Activated naive CD8-positive, alpha-beta T cell treated with anti-CD3 and anti-CD28 coated beads, Interleukin-2, amount 10 ng/mL, durations not matched to agents 7 days and 5 days (primary cell): Measurements from ENCODE around the gene ZRSR2. TPM values are rescaled to one million over a fixed set of nuclear protein-coding genes. Genes with fewer than 3 reads are reported as not detected.
"Not testable (repeated sequence)": the region's sequence is repeated elsewhere in the genome, so short reads cannot be mapped to it uniquely, and the experiment has no call there.

Experiments
- ATAC-seq: fragments of 150-1000 bp; cut with Tn5 transposase; one replicate; pipeline ENCODE4 v1.10.0; 2021; ENCODE audit warnings: low read depth, moderate library complexity
- POLR2A ChIA-PET: fragments of 350-600 bp; sonication (Branson Sonifier 250); formaldehyde crosslinking; loops from one replicate; lab custom pipeline; 2021; ENCODE audit warnings: antibody characterized with exemption; lab: Charles Lee
- DNase-seq: peaks from one replicate; pipeline ENCODE4 v3.0.0; 2021
- H3K27ac Mint-ChIP-seq: one replicate; pipeline ENCODE4 v1.8.0; 2022; ENCODE audit warnings: mild to moderate bottlenecking, mixed read lengths
- H3K27me3 Mint-ChIP-seq: one replicate; pipeline ENCODE4 v1.8.0; 2022; ENCODE audit warnings: mild to moderate bottlenecking, moderate library complexity, mixed read lengths
- H3K36me3 Mint-ChIP-seq: one replicate; pipeline ENCODE4 v1.8.0; 2021; ENCODE audit warnings: mild to moderate bottlenecking, mixed read lengths
- H3K4me1 Mint-ChIP-seq: one replicate; pipeline ENCODE4 v1.8.0; 2021; ENCODE audit warnings: mixed read lengths
- H3K4me3 Mint-ChIP-seq: one replicate; pipeline ENCODE4 v1.8.0; 2022; ENCODE audit warnings: mild to moderate bottlenecking, moderate library complexity, mixed read lengths
- H3K9me3 Mint-ChIP-seq: one replicate; pipeline ENCODE4 v1.8.0; 2021; ENCODE audit warnings: mixed read lengths
- total RNA-seq, 2 experiments: library from RNA; stranded (reverse); gene quantifications; one replicate each; pipeline ENCODE4 v1.2.3, GENCODE V29; 2021

Gene ZRSR2
- total RNA-seq = 10 to 100 TPM; 19.3 TPM

DNA sequence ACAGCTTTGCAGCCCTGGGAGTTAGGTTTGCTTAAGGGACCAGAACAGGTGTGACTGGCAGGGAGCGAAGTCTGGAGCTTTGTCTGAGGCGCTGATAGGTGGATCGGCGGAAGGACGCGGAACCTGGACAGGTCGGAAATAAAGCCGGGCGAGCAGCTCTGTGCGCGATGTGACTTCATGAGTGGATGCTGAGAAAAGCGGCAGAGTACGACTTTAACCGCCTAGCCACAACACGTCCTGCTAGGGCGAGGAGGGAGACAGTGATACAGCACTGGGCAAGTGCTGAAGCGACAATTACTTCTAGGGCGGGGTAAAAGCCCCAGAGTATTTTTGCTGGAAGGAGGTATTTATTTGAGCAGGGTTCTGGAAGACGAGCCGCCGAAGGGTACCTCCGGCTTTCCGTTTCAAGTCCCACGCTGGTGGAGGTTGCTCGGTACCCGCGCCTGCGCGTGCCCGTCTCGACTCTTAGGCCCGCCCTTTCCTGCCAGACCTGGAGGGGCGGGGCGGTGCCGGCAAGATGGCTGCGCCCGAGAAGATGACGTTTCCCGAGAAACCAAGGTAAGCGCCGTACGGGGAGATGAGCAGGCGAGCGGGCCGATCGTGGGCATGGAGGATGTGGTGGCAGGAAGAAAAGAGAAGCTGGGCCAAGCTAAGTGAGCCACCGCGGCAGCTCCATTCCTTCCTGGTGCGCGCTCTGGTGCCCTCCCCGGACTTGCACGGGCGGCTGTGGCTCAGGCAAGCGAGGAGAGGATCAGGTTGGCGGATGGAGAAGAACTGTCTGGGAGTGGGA lies at the start of gene ZRSR2:
Gene ZRSR2 (plus strand): TSS at position 506 of the 790 bp plus-strand sequence. CDS start 12 bp downstream, at position 518.
- H3K36me3 Mint-ChIP-seq = peaks cover 6% of the 10 kb centered on the region
- H3K4me3 Mint-ChIP-seq = no peak within 1 kb of the TSS
- H3K27me3 Mint-ChIP-seq = no peaks in the 10 kb centered on the region
- no peak within 1 kb of the TSS for H3K27ac Mint-ChIP-seq
- H3K4me1 Mint-ChIP-seq = peaks cover 13% of the 10 kb centered on the region
- H3K9me3 Mint-ChIP-seq = no peaks in the 10 kb centered on the region
- DNase-seq (peak; percentile 84), ATAC-seq (peak; percentile 91)
- POLR2A ChIA-PET = interaction anchor here (0.7 to 2.5 kb wide), 8 partner anchors 8 to 922 kb away, joined by 3 to 17 read pairs (median 5); partner anchors contain the start of genes AP1S2, CA5B and CTPS2

DNA sequence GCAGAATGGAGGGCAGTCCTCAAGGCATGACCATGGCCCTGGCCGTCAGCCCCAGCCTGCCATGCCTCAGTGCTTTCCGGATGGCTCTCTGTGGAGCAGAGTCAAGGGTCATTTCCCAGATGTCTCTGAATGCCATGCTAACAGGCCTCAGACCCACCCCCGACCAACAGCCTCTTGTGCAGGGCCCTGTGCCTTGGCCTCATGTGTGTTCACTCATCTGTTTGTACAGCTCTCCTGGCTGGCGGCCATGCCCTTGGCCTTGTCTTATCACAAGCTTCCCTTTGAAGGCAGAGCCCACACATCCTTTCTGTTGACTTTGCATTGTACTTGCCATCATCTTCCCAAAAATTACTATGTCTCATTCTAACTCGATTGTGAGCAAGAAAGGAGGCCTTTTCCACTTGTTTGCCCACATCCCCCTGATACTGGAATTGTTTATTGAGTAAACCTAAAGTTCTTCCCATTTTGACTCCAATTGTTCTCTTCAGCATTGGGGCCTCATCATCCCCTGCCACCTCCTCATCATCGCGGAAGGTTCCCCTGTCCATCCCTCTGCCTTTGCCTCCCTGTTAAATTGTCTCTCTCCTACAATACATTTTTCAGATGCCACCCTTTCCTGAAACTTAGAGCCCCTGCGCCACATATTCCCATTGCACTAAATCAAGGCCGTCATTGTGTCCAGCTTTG lies 46.0 kb upstream of the ZRSR2 start:
- Mint-ChIP-seq H3K27ac (peak overlapping the region; percentile 16), H3K9me3 (no peaks in the 10 kb centered on the region), H3K36me3 (peaks cover 27% of the 10 kb centered on the region), H3K4me3 (no peak overlapping the region), H3K4me1 (peaks cover 15% of the 10 kb centered on the region), H3K27me3 (no peaks in the 10 kb centered on the region)
- DNase-seq (no peak), ATAC-seq (no peak)
- POLR2A ChIA-PET = no interaction called here

- Mint-ChIP-seq H3K4me3 (no peak overlapping the region), H3K27ac (no peak overlapping the region), H3K4me1 (peaks cover 18% of the 10 kb centered on the region), H3K27me3 (no peaks in the 10 kb centered on the region), H3K36me3 (peaks cover 27% of the 10 kb centered on the region), H3K9me3 (no peaks in the 10 kb centered on the region)
- ATAC-seq (no peak), DNase-seq (no peak)
- POLR2A ChIA-PET = no interaction called here
These were observed 45.1 kb upstream of the ZRSR2 start for GRCh38 chrX:15745179-15745578.

GRCh38 chrX:15746651-15747050 lies 43.6 kb upstream of the ZRSR2 start:
- not testable (repeated sequence) for H3K27ac Mint-ChIP-seq

GRCh38 chrX:15747626-15748173 lies 42.6 kb upstream of the ZRSR2 start:
- Mint-ChIP-seq H3K27me3 (no peaks in the 10 kb centered on the region), H3K36me3 (peaks cover 22% of the 10 kb centered on the region), H3K9me3 (no peaks in the 10 kb centered on the region), H3K4me1 (peaks cover 29% of the 10 kb centered on the region), H3K4me3 (no peak overlapping the region), H3K27ac (no peak overlapping the region)
- POLR2A ChIA-PET = no interaction called here
- ATAC-seq = no peak
- no peak for DNase-seq

More at GRCh38 chrX:15746651-15747050, 43.6 kb upstream of the ZRSR2 start:
- H3K27me3 Mint-ChIP-seq, POLR2A ChIA-PET, ATAC-seq, DNase-seq, H3K9me3 Mint-ChIP-seq, H3K4me3 Mint-ChIP-seq: not testable (repeated sequence)
- peaks cover 27% of the 10 kb centered on the region for H3K36me3 Mint-ChIP-seq
- H3K4me1 Mint-ChIP-seq = peaks cover 29% of the 10 kb centered on the region

DNA sequence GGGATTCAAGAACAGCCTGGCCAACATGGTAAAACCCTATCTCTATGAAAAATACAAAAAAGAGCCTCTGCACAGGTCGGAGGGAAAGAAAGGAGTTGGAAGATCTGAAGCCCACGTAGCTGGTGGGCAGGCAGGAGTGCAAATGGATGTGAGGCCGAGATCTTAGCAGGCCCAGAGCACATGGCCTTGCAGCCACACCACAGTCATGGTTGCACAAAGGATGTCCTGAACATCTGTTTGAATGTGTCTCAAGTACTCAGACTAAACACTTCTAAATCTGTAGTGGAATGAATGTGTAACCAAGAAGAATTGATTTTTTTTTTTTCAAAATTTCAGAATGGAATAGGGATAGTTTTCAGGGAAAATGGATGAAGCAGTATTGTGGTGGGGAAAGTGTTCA lies 41.4 kb upstream of the ZRSR2 start:
- DNase-seq (no peak), ATAC-seq (no peak)
- peaks cover 15% of the 10 kb centered on the region for H3K36me3 Mint-ChIP-seq
- no peak overlapping the region for H3K4me3 Mint-ChIP-seq
- POLR2A ChIA-PET = interaction anchor here (4.6 kb wide), 1 partner anchor 11 kb away, joined by 48 read pairs; the partner anchor contains the start of gene CA5B
- H3K9me3 Mint-ChIP-seq = no peaks in the 10 kb centered on the region
- peaks cover 28% of the 10 kb centered on the region for H3K4me1 Mint-ChIP-seq
- peak overlapping the region; percentile 93 for H3K27ac Mint-ChIP-seq
- H3K27me3 Mint-ChIP-seq = no peaks in the 10 kb centered on the region

- DNase-seq (no peak), ATAC-seq (peak; percentile 68)
- Mint-ChIP-seq H3K27me3 (no peaks in the 10 kb centered on the region), H3K36me3 (peaks cover 10% of the 10 kb centered on the region), H3K4me3 (peak overlapping the region; percentile 73), H3K4me1 (peaks cover 30% of the 10 kb centered on the region), H3K27ac (peak overlapping the region; percentile 93), H3K9me3 (no peaks in the 10 kb centered on the region)
- POLR2A ChIA-PET = interaction anchor here (1.1 to 4.6 kb wide), 3 partner anchors 12 to 40 kb away, joined by 3 to 48 read pairs (median 5); partner anchors contain the start of genes CA5B and ZRSR2
These were observed 40.4 kb upstream of the ZRSR2 start for GRCh38 chrX:15749642-15750610.

DNA sequence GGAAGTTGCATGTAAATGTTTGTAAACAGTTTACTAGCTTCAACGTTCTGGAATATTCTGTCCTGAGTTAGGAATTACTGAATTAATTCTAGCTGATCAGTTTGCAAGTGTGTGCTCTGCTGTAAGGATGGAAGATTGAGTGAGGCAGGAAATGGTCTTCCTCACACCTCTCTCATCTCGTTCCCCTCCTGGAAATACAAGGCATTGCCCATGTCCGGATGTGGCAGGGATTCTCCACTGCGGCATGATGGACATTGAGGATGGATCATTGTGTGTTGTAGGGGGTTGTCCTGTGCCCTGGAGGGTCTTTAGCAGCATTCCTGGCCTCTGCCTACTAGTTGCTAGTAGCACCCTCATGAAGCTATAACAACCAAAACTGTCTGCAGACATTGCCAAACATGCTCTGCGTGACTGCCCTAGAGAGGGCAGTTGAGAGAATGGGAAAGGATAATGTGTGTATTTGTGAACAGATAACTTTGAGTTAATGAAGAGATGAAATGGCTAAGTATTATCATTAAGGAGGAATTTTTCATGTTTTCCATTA lies 39.6 kb upstream of the ZRSR2 start:
- Mint-ChIP-seq H3K4me1 (peaks cover 30% of the 10 kb centered on the region), H3K36me3 (peaks cover 10% of the 10 kb centered on the region), H3K4me3 (peak overlapping the region; percentile 73), H3K27ac (peak overlapping the region; percentile 93), H3K9me3 (no peaks in the 10 kb centered on the region), H3K27me3 (no peaks in the 10 kb centered on the region)
- DNase-seq (peak; percentile 31), ATAC-seq (peak; percentile 35)
- POLR2A ChIA-PET = interaction anchor here (0.7 to 4.6 kb wide), 4 partner anchors 10 to 39 kb away, joined by 3 to 48 read pairs (median 4); partner anchors contain the start of genes CA5B and ZRSR2

- H3K36me3 Mint-ChIP-seq = peaks cover 10% of the 10 kb centered on the region
- peaks cover 32% of the 10 kb centered on the region for H3K4me1 Mint-ChIP-seq
- DNase-seq (no peak), ATAC-seq (peak; percentile 72)
- H3K4me3 Mint-ChIP-seq = peak overlapping the region; percentile 73
- H3K9me3 Mint-ChIP-seq = no peaks in the 10 kb centered on the region
- H3K27ac Mint-ChIP-seq = peak overlapping the region; percentile 93
- POLR2A ChIA-PET = interaction anchor here (0.7 to 4.6 kb wide), 3 partner anchors 11 to 39 kb away, joined by 3 to 48 read pairs (median 3); partner anchors contain the start of genes CA5B and ZRSR2
- H3K27me3 Mint-ChIP-seq = no peaks in the 10 kb centered on the region
These were observed 39.0 kb upstream of the ZRSR2 start for GRCh38 chrX:15751155-15751819.

DNA sequence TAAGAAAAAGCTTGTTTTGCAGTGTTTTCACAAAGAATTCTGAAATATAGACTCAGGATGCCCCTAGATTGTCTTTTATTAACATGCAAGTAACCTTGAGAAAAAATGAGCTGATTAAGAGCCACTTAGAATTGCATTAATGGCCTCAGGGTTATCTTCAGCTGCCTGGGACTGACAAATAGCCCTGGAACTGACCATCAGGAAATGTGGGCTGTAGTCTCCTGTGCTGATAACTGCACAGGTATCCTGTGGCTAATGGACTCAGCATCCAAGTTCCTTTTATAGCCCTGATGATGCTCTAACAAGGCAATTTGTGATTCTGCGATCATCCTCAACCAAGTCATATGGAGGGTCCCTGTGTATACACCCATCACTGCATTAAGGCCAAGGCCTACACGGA lies 35.2 kb upstream of the ZRSR2 start:
- H3K27me3 Mint-ChIP-seq = no peaks in the 10 kb centered on the region
- DNase-seq (no peak), ATAC-seq (no peak)
- no peaks in the 10 kb centered on the region for H3K36me3 Mint-ChIP-seq
- no peaks in the 10 kb centered on the region for H3K9me3 Mint-ChIP-seq
- peaks cover 34% of the 10 kb centered on the region for H3K4me1 Mint-ChIP-seq
- POLR2A ChIA-PET = interaction anchor here (1.3 kb wide), 1 partner anchor 35 kb away, joined by 4 read pairs; no protein-coding TSS in a partner anchor
- H3K27ac Mint-ChIP-seq = no peak overlapping the region
- H3K4me3 Mint-ChIP-seq = no peak overlapping the region

DNA sequence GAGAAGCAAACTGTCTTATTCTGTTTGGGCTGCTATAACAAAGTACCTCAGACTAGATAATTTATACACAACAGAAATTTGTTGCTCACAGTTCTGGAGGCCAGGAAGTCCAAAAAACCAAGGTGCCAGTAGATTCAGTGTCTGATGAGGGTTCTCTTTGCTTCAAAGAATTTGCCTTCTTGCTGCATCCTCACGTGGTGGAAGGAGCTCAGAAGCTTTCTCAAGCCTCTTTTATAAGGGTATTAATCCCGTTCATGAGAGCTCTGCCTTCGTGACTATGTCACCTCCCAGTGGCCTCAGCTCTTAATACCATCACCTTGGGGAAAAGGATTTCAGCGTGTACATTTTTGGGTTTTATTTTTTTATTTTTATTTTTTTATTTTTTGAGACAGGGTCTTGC lies 32.1 kb upstream of the ZRSR2 start:
- no peaks in the 10 kb centered on the region for H3K36me3 Mint-ChIP-seq
- H3K4me1 Mint-ChIP-seq = peaks cover 19% of the 10 kb centered on the region
- H3K27ac Mint-ChIP-seq = peak overlapping the region; percentile 47
- no peak for DNase-seq
- peak; percentile 50 for ATAC-seq
- POLR2A ChIA-PET = interaction anchor here (1.2 kb wide), 2 partner anchors 19 to 20 kb away, joined by 3 to 5 read pairs; partner anchors contain the start of gene CA5B
- H3K27me3 Mint-ChIP-seq = no peaks in the 10 kb centered on the region
- peak overlapping the region; percentile 37 for H3K4me3 Mint-ChIP-seq
- H3K9me3 Mint-ChIP-seq = no peaks in the 10 kb centered on the region
